GM10266 (cell line): ENCODE results near the gene STUB1.

Experiments used
- DNase-seq: peaks from one replicate; pipeline ENCODE4 v3.0.0; 2012; ENCODE audit errors: extremely low spot score
- CTCF ChIP-seq: IDR thresholded peaks from 2 replicates; pipeline ENCODE4 v1.5.1; 2012; ENCODE audit warnings: mild to moderate bottlenecking, low read depth; ENCODE audit not compliant: control insufficient read depth, insufficient read depth; ENCODE audit errors: missing control alignments

The STUB1 gene

GRCh38 chr16:676913-677312, 3.3 kb upstream of the STUB1 start:
- DNase-seq = no peak
- no peak for TF ChIP-seq CTCF

- no peak for TF ChIP-seq CTCF
- DNase-seq = no peak
Observed at GRCh38 chr16:677316-678190, 2.7 kb upstream of the STUB1 start.

- no peak for TF ChIP-seq CTCF
- no peak for DNase-seq
Observed at GRCh38 chr16:678209-678857, 1.9 kb upstream of the STUB1 start.

GRCh38 chr16:678858-679813, 1.1 kb upstream of the STUB1 start:
- DNase-seq = peak; percentile 73

GRCh38 chr16:680625-680945, 375 bp downstream of the STUB1 start:
- no peak for TF ChIP-seq CTCF
- no peak for DNase-seq

More at GRCh38 chr16:678858-679813, 1.1 kb upstream of the STUB1 start:
- TF ChIP-seq CTCF = no peak

GRCh38 chr16:680967-681745, 946 bp downstream of the STUB1 start:
- peak; percentile 25 for TF ChIP-seq CTCF

More at GRCh38 chr16:680967-681745, 946 bp downstream of the STUB1 start:
- DNase-seq = no peak
